Stimulated activated effector memory CD8-positive, alpha-beta T cell treated with anti-CD3 and anti-CD28 coated beads, Interleukin-12 subunit alpha, Interleukin-12 subunit beta, amount 100 ng/mL, for 72 hours (primary cell): ENCODE measurements around the gene HMCN1.
"Not testable (repeated sequence)": the region's sequence is repeated elsewhere in the genome, so short reads cannot be mapped to it uniquely, and the experiment has no call there.

Experiments
- ATAC-seq: fragments of 150-1000 bp; cut with Tn5 transposase; 2 replicates; pipeline ENCODE4 v1.10.0; 2021
- DNase-seq, 2 donors: peaks; one replicate each; pipeline ENCODE4 v3.0.0; 2021 to 2022; ENCODE audit warnings: low spot score in 2 of 2
- H3K27ac Mint-ChIP-seq: one replicate; pipeline ENCODE4 v1.8.0; 2022; ENCODE audit warnings: mild to moderate bottlenecking, mixed read lengths
- H3K36me3 Mint-ChIP-seq: one replicate; pipeline ENCODE4 v1.8.0; 2022; ENCODE audit warnings: mild to moderate bottlenecking, mixed read lengths
- H3K4me1 Mint-ChIP-seq: one replicate; pipeline ENCODE4 v1.8.0; 2022; ENCODE audit warnings: mixed read lengths
- H3K4me3 Mint-ChIP-seq: one replicate; pipeline ENCODE4 v1.8.0; 2022; ENCODE audit warnings: mild to moderate bottlenecking, mixed read lengths
- H3K9me3 Mint-ChIP-seq: one replicate; pipeline ENCODE4 v1.8.0; 2022; ENCODE audit warnings: mixed read lengths

HMCN1 gene

DNA sequence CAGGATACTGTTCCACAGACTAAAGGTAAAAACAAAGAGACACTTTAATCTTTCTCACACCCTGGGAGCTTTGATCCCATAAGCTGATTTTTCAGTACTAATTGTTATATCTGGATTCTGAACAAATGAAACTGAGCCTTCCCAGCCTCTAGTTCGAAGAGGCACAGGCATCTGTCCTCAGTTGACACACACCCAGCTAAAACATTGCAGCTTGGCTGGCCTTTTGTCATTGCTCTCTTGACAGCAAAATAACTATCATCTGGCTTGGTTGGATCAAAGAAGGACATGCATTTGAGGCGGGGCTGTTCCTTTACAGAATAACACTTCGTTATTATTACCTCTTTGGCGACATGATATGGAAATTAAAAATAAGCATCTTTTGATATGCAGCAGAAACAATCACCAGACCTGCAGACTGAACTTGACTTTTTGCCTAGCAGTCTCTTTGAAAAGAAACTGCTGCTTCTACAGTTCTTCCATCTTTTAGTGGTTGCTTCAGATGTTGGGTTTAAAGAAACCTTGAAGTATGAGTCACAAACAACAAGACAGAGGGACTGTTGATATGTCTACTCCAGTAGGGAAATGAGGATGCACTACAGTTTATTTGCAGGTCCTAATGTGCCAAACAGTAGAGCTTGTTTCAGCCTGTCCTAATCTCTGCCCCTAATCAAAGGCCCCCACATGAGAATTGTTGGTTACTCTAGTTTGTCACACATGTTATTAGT, 474.4 kb downstream of the HMCN1 start:
- peaks cover 3% of the 10 kb centered on the region for H3K9me3 Mint-ChIP-seq
- ATAC-seq (no peak), DNase-seq (no peak)
- no peaks in the 10 kb centered on the region for H3K4me1 Mint-ChIP-seq
- no peak overlapping the region for H3K27ac Mint-ChIP-seq
- no peak overlapping the region for H3K4me3 Mint-ChIP-seq
- no peaks in the 10 kb centered on the region for H3K36me3 Mint-ChIP-seq

DNA sequence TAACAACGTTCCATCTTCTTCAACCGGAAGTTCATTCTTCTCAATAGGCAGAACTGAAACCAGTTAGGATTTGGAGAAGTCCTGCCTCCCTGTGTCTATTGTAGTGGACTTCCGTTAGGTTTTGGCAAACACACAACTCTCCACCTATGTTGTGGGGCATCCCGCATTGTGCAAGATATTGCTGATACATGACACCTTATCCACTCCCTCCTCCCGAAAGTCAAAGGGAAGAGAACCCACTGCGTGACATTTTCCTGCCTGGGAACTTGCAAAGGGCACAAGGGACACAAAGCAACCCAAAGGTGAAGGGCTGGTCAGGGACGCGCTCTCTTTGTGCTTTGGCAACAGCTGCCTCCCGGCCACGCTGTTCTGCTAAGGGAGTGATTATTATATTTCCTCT, 476.1 kb downstream of the HMCN1 start:
- H3K9me3 Mint-ChIP-seq = peaks cover 3% of the 10 kb centered on the region
- no peaks in the 10 kb centered on the region for H3K4me1 Mint-ChIP-seq
- ATAC-seq (no peak), DNase-seq (no peak)
- H3K36me3 Mint-ChIP-seq = no peaks in the 10 kb centered on the region
- no peak overlapping the region for H3K4me3 Mint-ChIP-seq
- no peak overlapping the region for H3K27ac Mint-ChIP-seq

DNA sequence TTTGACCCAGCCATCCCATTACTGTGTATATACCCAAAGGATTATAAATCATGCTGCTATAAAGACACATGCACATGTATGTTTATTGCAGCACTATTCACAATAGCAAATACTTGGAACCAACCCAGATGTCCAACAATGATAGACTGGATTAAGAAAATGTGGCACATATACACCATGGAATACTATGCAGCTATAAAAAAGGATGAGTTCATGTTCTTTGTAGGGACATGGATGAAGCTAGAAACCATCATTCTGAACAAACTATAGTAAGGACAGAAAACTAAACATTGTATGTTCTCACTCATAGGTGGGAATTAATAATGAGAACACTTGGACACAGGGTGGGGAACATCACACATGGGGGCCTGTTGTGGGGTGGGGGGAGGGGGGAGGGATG, 477.4 kb downstream of the HMCN1 start:
- not testable (repeated sequence) for ATAC-seq, H3K4me3 Mint-ChIP-seq, H3K9me3 Mint-ChIP-seq, H3K36me3 Mint-ChIP-seq, DNase-seq, H3K4me1 Mint-ChIP-seq, H3K27ac Mint-ChIP-seq

DNA sequence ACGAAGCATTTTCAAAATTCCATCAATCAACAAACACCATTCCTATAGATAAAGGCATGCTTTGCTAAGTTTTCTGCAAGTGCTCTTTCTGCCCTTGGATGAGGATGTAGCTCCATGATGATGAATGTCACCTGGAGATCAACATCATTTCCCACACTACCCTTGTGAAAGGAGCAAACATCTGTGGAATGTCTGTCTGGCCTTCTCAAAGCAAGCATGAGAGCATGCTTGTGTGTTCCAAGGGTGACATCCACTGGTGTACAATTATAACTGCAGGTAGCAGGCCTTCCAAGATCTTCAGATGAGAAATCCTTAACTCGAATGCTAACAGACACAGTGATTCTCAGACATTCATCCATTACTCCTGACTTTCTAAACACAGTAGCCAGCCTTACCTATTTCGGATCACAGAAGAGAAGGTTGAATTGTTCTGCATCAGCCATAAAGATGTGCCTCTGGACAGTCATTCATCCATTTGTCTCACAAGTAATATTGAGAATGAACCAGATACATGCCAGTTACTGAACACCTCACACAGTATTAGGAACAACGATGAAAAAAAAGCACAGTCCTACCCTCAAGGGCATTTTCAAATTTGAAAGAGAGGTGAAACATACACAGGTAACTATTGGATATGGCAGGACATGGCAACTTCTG, 478.5 kb downstream of the HMCN1 start:
- Mint-ChIP-seq H3K4me1 (no peaks in the 10 kb centered on the region), H3K36me3 (no peaks in the 10 kb centered on the region), H3K4me3 (no peak overlapping the region), H3K27ac (no peak overlapping the region), H3K9me3 (no peaks in the 10 kb centered on the region)
- no peak for ATAC-seq
- DNase-seq = no peak

DNA sequence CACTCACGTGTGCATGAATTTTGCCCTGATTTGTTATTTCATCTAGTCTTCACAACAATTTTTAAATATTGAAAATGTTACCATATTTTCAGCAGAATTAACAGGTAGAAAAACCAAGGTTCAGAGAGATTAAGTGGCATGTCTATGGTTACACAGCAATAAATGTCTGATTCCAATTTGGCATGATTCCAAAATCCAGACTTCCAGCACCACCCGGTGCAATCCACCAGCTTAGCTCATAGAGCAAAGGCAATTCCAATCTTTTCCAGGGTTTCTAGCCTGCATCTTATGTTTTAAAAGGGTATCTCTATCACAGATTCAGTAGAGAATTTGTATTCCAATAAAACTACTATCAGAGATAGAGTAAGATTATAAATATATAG, 479.0 kb downstream of the HMCN1 start:
- Mint-ChIP-seq H3K27ac (no peak overlapping the region), H3K4me1 (no peaks in the 10 kb centered on the region)

DNA sequence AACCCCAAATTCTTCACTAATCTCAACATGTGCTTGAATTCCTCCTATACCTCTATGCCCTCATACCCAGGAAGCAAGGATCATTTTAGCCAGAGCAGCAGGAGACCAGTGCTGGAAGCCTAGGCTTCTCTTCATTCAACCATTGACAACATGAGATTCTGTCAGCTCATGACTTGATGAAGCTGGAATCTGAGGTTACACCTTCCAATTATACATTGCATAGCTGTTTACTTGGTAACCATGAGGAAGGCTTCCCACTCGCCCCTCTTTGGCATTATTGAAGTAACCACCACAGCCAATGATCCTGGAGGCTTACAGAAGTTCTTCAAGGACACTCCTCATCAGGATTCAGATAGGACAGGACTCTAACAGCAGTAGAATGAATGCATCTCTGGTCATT, 480.6 kb downstream of the HMCN1 start:
- no peaks in the 10 kb centered on the region for H3K4me1 Mint-ChIP-seq
- H3K27ac Mint-ChIP-seq = no peak overlapping the region
- ATAC-seq (no peak), DNase-seq (no peak)
- H3K4me3 Mint-ChIP-seq = no peak overlapping the region
- no peaks in the 10 kb centered on the region for H3K9me3 Mint-ChIP-seq
- no peaks in the 10 kb centered on the region for H3K36me3 Mint-ChIP-seq

More for the DNA sequence above, 479.0 kb downstream of the HMCN1 start:
- ATAC-seq = no peak
- H3K36me3 Mint-ChIP-seq = no peaks in the 10 kb centered on the region
- no peak overlapping the region for H3K4me3 Mint-ChIP-seq
- no peaks in the 10 kb centered on the region for H3K9me3 Mint-ChIP-seq
- no peak for DNase-seq

DNA sequence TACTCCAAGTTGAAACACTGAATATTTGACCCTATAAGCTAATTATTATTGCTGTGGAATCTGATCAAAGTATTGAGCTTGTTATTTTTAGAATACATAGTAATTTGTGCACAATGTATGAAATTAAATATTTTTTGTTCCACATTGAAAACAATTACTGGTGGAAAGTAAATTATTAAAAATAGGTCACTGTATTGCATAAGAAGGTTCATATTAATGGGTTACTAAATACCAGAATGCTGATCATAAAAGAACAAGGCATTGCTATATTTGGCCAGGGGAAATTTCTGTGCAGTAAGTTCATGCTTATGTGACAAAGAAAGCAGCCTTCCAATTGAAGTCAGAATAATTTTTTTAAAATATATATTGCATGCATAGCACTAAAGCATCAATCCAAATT, 481.4 kb downstream of the HMCN1 start:
- ATAC-seq (no peak), DNase-seq (no peak)
- Mint-ChIP-seq H3K4me3 (no peak overlapping the region), H3K4me1 (no peaks in the 10 kb centered on the region), H3K9me3 (peaks cover under 1% of the 10 kb centered on the region), H3K36me3 (no peaks in the 10 kb centered on the region), H3K27ac (no peak overlapping the region)

DNA sequence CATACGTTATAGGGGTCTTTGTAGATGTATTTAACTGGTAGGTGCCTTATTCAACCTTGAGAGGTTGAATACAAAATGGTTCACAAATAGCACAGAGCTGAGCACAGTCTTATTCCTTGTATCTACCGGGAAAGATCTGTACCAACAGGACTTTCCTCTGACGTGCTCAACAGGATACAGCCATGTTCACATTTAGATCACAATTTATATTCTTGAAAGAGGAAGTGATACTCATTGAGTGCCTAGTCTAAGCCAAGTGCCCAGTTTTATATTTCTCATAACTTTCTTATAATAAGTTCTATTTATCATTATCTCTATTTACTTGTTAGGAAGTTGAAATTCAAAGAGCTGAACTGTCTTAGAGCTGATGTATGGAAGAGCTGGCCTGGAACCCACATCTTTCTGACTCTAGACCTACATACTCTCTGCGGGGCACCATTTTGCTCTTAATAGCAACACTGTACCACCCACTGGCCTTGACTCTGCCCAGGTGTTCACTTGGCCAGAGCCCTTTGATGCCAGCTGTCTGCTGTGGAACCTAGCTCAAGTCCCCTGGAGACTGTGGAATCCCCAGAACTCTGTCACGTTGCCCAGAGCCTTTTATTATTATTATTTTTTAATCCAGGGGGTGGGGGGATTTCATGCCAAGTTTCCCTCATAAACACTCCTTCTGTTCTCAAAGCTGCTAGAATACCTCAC, 484.6 kb downstream of the HMCN1 start:
- no peaks in the 10 kb centered on the region for H3K4me1 Mint-ChIP-seq
- H3K4me3 Mint-ChIP-seq = no peak overlapping the region
- no peak overlapping the region for H3K27ac Mint-ChIP-seq
- H3K9me3 Mint-ChIP-seq = peaks cover 4% of the 10 kb centered on the region
- DNase-seq (no peak), ATAC-seq (peak; percentile 26)
- no peaks in the 10 kb centered on the region for H3K36me3 Mint-ChIP-seq

DNA sequence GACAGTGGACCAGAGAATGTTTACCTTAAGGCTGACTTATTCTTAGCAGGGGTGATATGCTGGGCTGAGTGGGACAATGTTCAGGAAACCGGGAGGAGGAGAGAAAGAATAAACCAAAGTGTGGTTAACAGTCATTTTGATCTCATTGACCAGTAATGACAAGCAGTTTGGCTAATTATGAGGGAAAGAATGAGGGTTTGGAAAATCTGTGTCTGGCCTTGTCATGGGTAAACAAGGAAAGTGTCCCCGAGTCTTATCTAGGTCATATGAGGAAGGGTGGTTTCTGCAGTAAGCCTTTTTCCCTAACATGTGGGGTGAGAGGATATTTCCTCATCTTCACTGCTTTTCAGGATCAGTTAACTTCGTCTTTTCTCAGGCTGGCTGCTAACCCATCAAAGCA, 485.9 kb downstream of the HMCN1 start:
- Mint-ChIP-seq H3K36me3 (no peaks in the 10 kb centered on the region), H3K4me1 (no peaks in the 10 kb centered on the region), H3K27ac (no peak overlapping the region), H3K4me3 (no peak overlapping the region), H3K9me3 (peaks cover 4% of the 10 kb centered on the region)
- DNase-seq (no peak), ATAC-seq (no peak)

DNA sequence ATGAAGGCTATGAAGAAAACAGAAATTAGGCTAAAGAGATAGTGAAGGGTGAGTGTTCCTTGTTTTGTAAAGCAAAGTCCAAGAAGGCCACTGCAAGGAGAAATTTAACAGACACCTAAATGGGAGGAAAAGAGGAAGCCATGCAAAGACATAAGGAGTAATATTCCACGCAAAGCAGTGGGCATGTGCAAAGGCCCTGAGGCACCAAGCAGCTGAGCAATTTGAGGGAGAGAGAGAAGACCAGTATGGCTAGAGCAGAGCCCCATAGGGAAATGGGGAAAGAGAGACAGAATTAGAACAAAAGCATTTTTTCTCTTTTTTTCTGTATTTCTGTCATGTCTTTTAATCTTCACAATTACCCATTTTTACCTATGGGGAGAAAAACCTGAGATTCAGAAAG, 486.7 kb downstream of the HMCN1 start:
- peaks cover 4% of the 10 kb centered on the region for H3K9me3 Mint-ChIP-seq
- H3K4me1 Mint-ChIP-seq = no peaks in the 10 kb centered on the region
- H3K36me3 Mint-ChIP-seq = no peaks in the 10 kb centered on the region
- no peak for ATAC-seq
- no peak overlapping the region for H3K4me3 Mint-ChIP-seq
- DNase-seq = no peak
- no peak overlapping the region for H3K27ac Mint-ChIP-seq

DNA sequence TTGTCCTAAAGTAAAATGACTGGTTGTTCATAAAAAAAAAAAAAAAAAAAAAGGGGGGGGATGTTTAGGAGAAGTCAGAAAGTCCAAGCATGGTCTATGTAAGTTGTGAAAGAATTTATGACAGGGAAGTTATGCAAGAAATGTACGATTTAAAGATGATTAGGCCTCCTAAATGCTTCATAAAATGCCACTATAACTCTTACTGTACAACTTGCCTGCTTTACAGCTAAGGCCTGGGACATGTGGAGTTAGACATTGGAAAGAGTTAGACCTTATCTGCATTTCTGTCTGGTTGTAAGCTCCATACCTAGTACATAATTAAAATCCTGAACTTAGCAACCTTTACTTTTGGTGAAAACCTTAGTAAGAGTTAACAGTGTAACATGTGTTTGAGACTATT, 490.9 kb downstream of the HMCN1 start:
- DNase-seq (no peak), ATAC-seq (no peak)
- Mint-ChIP-seq H3K4me1 (no peaks in the 10 kb centered on the region), H3K4me3 (no peak overlapping the region), H3K9me3 (peaks cover 4% of the 10 kb centered on the region), H3K27ac (no peak overlapping the region), H3K36me3 (no peaks in the 10 kb centered on the region)

DNA sequence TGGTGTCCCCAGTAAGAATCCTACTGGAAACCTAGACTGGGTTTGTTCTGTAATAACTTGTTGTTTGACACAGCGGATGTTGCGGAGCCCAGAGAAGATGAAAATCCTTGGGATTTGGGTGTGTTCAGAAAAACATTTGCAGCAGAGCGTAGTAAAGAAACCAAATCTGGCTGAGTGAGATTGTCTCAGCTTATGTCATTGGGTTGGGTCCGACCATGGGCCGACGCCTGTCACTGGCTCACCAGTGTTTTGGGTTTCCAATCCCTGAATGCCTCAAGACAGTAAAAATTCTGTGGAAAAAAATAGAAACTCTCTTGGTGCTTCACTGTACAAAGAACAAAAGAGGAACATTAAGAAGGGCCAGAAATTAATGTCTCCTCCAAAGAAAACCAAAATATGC, 494.6 kb downstream of the HMCN1 start:
- no peak for DNase-seq
- no peak for ATAC-seq
- H3K36me3 Mint-ChIP-seq = no peaks in the 10 kb centered on the region
- no peaks in the 10 kb centered on the region for H3K9me3 Mint-ChIP-seq
- no peak overlapping the region for H3K27ac Mint-ChIP-seq
- H3K4me3 Mint-ChIP-seq = no peak overlapping the region
- H3K4me1 Mint-ChIP-seq = no peaks in the 10 kb centered on the region

DNA sequence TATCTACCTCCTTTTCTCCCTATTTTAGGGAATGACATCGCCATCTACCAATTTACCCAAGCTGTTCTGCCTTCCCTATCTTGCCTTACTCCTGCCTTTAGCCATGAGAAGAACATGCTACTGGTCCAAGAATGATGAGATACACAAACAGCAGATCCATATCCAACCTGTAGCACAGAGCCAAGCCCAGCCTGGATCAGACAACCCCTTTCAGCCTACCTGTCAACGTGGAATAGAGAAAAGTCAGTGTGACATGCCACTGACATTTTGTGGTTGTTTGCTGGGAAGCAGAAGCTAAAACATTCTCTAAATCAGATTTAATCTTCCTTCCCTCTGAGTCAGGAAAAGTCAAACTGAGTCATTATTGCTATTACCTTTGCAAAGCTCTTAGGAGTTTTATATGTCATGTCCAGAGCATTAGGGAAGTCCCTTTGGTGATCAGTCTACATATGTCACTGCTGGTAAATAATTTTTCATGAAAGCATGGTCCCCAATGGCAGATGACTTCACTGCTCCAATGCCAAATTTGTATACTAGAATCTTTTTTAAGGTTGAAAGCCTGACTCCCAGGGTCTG, 497.8 kb downstream of the HMCN1 start:
- Mint-ChIP-seq H3K4me3 (no peak overlapping the region), H3K9me3 (no peaks in the 10 kb centered on the region), H3K4me1 (no peaks in the 10 kb centered on the region), H3K36me3 (no peaks in the 10 kb centered on the region), H3K27ac (no peak overlapping the region)
- ATAC-seq (no peak), DNase-seq (no peak)

DNA sequence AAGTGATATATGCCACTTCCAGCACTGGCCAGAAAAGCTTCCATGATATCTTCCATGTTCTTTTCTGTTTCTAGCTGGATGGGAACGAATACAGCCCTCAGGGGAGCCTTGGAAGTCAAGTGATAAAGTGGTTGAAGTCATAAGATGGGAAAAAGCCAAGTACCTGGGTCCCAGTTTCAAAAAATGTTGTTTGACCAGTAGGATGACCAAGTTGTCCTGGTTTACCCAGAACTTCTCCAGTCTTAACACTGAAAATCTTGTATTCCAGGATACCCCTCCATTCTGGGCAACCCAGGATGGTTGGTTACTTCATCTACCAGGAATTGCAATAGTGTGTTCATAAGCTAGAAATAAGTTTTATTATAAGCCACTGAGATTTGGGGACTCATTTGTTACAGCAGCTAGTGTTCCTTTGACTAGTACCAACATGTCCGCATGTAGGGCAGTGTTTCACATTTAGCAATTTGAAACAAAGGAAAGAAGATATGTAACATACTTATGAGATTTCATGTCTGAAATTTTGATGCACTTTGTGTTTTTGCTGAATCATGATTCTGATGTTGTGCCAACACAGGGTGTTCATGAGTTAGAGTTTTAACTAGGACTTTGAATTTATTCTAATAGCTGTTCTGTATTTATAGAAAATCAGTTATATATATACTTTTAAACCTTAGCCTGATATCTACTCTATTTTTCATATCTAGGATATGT, 500.9 kb downstream of the HMCN1 start:
- no peak for ATAC-seq

DNA sequence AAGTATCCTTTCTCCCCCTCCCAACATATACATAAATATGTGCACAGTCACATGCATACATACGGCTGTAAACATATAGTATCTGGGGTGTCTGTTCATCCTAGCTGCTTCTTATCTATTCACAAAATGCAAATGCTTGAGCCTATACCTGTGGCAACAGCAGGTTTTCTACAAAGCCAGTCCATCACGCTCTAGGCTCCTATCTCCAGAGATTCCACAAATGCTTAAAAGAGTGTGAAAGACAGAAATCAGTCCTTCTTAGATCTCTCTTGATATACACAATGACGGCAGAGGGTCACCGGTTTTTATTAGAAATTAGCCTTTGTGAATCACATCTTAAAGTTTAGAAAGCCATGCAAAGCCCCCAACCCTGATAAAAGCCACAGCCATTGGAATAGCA, 501.5 kb downstream of the HMCN1 start:
- ATAC-seq (no peak), DNase-seq (no peak)
- Mint-ChIP-seq H3K4me1 (no peaks in the 10 kb centered on the region), H3K27ac (no peak overlapping the region), H3K9me3 (no peaks in the 10 kb centered on the region), H3K4me3 (no peak overlapping the region), H3K36me3 (no peaks in the 10 kb centered on the region)

More for the DNA sequence above, 500.9 kb downstream of the HMCN1 start:
- no peak for DNase-seq
- no peak overlapping the region for H3K27ac Mint-ChIP-seq
- no peaks in the 10 kb centered on the region for H3K9me3 Mint-ChIP-seq
- no peaks in the 10 kb centered on the region for H3K36me3 Mint-ChIP-seq
- H3K4me1 Mint-ChIP-seq = no peaks in the 10 kb centered on the region
- H3K4me3 Mint-ChIP-seq = no peak overlapping the region
